Inflammatory macrophage (primary cell): ENCODE measurements around the gene ADI1.

Source experiments
- DNase-seq, 2 donors: peaks; one replicate each; pipeline ENCODE4 v3.0.0-alpha.2; 2020 to 2022

The ADI1 gene

DNA sequence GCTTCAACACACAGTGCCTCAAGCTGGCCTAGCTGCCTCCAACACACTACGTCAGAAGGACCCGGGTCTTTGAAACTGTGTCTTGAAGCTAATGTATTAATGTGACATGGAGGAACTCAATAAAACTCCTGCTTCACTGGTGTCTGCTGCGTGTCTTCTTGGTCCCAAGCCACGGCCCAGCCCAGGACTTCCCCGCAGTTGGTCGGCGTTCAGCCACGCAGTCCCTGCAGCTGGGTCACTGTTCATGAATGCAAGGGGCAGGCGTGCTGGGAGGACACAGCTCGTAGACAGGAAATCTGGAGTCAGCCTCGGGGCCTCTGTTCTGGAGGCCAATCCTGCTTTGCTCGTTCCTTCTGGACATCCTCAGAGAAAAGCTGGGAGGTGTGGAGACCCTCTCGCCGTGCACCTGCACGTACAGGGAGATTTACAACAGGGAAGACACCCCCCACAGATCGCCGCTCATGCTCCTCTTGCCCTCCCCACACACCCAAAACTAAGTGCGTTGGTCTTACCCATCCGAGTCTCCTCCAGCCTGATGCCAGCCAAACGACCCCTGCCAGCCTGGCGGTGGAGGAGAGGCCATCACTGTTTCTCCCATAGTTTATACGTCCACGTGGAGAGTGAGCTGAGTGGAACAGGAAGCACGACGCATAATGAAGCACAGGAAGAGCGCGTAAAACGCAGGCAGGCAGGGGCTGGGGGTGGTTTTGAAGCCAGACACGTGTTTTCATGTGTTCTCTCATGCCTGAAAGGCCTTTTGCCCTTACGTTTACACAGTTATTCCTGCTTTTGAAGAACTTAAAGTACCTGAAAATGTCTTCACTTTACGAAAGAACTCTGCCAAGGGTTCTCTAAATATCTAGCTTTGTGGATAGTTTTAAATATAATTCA lies 39.7 kb downstream of the ADI1 start:
- DNase-seq, result no peak

DNA sequence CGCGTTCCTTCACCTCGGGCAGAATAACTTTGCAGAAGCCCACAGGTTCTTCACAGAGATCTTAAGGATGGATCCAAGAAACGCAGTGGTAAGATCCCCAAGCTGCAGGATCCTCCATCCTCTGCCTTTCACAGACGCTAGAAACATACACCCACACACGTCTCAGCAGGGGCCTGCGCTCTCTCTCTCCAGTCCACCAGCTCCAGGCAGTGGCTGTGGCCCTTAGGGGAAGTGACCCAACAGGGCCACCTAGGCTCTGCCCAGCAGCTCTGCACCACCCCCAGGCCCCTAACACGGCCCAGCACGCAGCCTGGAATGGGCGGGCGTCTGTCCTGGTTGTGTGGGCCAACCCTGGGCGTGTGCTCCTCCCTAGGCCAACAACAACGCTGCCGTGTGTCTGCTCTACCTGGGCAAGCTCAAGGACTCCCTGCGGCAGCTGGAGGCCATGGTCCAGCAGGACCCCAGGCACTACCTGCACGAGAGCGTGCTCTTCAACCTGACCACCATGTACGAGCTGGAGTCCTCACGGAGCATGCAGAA lies 40.4 kb downstream of the ADI1 start:
- DNase-seq, result no peak

DNA sequence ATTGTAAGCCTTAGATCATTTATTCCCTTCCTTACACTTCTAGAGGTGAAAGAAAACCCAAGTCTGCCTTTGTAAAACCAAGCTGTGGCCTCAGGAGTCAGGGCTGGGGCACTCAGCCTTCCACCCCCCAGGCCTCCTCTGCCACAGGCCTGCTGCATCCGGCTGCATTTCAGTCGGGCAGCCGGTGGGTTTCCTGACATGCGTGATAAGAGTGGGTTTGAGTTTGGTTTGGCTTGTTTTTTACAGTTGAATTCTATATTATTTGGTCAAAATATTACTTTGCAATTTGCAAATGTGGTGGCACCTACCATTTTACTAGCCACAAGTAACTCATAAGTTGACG lies 42.4 kb downstream of the ADI1 start:
- DNase-seq, result no peak

DNA sequence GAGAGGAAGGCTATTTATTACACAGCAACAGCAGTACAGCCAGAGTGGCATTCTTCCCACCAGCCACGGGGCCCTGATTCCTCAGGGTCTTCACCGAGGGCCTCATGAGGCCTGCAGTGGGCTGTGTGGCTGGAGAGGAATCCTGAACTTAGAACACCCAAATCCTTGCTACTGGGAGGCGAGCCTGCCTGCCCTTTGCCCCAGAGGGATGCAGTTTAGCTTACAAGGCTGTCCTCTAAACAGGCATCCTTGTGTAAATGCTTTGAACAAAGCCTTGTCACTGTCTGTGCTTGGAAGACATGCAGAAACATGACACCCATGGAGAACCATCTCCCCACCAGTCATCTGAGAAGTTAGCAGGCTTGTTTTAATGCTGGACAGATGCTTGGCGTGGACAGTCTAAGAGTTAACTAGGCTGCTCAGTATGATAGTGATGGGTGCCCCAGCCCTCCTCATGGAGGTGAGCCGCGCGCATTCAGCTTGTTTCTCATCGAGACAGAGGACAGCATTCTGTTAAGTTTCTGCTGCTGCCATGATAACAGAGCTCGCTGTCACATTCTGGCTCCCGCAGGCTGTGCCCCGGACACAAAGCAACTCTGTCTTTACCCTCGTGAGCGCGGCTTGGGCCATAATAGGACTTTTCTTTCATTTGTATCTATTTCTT lies 42.9 kb downstream of the ADI1 start:
- DNase-seq, result no peak

DNA sequence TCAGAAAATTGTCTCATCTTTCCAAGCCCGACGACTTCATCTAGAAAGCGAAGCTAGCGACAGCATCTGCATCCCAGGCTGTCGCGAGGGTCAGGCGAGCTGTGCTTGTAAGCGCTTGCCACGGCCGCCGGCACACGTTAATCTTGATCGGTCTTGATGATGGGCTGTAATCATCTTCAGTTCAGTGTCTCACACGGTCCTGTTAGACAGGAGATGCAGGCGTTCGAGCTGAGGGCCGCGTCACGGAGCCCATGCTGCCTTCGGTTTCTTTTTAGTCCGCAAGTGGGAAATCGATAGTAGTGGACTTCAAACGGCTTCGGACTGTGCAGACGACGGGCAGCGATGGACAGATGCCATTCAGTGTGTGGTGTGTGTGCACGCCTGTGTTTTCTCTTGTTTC lies 43.6 kb downstream of the ADI1 start:
- no peak for DNase-seq

DNA sequence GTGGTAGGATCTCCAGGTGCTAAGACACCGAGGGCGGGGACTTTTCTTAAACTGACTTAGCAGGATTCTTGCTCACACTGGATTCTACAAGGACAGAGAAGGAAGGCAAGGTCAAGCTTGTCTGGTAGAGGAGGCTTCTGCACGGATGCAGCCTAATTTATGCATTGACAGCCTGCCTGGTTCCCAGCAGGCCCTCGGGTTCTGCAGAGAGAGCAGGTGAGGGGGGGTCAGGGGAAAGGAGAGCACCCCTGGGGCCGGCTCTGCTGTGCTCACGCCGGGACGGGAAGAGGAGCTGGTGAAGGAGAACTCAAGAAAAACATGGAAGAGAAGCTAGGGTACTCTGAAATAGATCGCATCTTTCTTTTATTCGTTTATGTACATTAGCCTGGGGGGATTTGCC lies 46.4 kb downstream of the ADI1 start:
- no peak for DNase-seq

DNA sequence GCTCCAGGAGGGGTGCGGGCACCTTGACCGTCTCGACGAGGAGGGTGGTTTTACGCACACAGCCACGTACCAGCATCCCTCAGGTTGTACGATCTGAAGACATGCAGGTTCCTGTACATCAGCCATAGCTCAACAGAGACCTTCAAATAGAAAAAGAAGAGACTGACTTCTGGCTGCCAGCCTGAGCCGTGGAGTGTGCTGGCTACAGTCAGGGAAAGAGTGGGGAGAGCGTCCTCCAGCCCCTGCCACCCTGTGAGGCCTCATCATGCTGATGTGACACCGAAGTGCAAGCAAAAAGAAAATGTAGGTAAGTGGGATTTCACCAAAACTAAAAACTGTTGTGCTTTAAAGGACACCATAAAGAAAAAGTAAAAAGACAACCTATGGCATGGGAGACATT lies 47.0 kb downstream of the ADI1 start:
- DNase-seq, result no peak

DNA sequence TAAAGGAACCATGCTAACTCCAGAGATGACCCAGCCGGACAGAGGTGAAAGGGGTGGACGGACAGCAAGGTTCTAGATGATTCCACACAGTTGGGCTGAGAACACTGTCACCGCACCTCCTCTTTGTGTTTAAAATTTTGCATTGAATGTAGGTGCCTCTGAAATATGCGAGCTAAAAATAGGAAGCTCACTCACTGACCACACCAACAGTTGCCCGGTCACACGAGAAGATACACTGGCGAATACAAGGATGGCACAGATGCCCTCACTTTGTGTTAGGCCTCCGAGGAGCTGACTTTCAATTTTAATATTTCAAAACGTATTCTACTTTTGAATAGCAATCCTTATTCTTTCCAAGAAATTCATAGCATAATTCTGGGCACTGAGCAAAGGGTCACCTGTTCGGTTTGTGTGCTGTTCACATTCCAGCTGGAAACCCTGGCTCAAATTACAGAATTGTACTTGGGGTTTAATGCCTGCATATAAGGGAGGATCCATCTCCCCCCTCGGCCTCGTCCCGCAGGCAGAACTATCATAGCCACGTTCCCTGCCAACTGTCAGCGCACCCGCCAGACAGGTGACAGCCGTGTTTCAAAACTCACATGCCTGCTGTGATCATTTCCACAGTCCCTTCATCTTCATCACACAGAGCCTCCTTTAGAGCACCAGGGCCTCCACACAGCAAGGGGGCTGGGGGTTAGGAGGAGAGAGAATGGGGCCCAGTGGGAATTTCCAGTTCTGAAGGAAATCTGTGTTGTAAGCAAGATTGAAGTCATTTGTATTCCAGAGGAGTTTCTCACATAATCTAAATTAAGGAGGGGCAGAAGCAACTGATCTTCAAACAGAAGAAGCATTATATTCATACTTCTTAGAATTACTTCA lies 48.2 kb downstream of the ADI1 start:
- no peak for DNase-seq

DNA sequence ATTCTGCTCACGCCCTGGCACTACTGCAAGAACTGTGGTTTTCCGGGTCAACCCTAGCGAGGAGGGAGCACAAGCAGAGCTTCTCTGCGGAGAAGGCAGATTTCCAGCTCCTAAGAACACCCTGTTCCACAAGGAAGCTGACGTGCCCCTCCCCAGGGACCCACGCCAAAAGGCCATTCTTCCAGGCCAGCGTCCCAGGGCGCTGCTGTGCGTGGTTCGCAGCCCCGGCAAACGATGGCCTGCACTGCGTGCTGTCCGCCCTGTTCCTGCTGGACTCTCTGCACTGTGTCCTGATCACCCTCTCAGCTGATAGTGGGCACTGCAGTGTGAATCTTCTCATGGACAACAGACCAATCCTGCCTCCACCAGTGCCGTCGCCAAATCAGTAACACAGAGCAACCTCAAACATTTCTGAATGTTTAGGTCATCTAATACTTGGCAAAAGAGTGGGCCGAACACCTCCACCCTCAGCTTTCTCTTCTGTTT lies 49.1 kb downstream of the ADI1 start:
- no peak for DNase-seq

DNA sequence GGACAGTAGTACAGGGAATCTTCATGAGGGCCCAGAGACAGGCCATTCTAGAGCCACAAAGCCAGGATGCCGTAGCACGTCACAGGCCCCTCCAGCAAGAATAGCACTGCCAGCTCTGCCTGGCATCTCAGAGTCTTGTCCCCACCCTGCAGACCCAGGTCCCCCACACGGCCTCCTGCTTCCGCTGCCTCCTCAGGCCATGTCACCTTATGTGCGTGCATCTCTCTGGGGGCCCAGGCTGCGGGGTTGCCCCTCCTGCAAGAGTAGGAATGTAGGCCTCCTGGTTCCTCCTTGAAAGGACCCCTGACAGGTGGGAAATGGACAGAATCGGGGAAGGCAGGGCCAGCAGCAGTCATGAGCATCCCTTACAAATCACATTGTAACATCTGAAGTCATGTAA lies 49.8 kb downstream of the ADI1 start:
- no peak for DNase-seq

DNA sequence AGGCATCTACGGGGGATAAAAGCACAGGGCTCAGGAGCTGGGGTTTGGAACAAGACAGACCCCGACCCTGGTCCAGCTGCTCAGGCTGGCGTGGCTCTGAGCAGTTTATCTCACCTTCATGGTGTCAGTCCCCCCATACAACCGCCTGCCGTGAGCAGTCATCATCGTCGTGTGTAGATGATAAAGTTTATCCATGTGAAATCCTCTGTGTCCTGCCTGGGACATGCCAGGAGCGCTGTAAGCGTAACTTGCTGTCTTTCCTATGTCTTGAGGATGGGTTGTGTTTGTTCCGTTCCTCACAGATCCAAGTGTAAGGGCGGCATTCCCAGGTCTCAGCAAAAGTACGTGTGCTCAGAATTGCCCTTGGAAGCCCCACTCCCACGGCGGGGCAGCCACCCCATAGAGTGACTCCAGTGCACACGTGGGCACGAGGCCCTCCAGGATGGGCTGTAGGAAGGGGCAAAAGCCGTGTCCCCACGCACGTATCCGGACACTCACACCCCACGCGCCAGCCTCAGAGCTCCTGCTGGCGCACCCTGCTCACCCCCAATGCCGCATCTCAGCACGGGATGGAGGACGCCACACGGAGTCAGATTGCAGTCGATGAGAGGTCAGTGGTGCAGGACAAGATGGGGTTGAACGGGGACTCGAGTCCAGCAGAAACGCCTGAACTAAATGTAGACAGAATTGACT lies 50.9 kb downstream of the ADI1 start:
- no peak for DNase-seq

DNA sequence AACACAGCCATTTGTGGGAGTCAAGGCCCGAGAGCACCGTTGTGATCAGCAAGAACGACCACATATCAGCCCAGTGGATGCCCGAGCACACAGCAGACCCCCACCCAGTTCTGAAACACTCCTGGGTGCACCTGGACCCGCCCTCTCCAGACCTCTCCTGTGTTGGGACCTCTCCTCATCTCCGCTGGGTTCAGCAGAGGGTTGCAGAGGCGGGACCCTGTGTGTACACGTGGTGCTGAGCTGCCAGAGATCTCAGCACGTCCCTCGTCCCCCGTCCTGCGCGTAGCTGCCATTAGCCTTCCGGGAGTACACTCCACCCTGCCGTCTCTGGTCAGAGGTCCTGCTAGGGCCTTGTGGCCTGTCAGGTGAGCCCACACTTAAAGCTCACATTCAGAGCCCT lies 51.7 kb downstream of the ADI1 start:
- DNase-seq, result no peak

DNA sequence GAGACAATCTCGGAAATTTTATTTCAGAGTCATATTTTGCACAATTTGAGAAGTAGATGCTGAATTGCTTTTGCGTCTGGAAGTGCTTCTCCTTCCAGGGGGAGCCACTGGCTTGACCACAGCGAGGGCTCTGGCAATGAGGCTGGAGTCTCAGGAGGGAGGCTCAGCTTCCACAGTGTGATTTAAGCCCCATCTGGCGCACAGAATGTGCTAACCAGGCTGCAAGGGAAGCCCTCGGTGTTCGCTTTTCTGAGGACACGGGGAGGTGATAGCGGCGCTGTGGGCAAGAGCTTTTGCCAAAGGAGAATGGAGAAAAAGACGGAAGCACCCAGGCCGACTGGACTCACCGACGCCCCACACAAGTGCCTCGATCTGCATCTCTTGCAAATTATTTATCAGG lies 52.4 kb downstream of the ADI1 start:
- no peak for DNase-seq

DNA sequence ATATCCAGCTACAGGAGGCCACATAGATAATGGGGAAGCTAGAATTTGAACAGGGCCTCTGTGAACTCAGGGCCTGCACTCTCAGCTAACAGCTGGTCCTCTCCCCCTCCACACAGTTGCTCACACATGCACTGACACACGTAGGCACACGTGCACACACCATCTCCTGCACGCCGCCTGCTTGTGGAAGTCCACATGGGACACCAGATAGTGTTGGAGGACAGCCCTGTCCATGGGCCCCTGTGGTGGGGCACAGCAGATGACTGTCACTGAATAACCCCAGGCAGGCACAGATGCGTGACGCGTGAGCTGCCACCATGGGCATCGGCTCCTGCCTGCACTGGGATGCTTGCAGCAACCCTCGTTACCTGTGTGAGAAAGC lies 52.9 kb downstream of the ADI1 start:
- DNase-seq, result no peak

DNA sequence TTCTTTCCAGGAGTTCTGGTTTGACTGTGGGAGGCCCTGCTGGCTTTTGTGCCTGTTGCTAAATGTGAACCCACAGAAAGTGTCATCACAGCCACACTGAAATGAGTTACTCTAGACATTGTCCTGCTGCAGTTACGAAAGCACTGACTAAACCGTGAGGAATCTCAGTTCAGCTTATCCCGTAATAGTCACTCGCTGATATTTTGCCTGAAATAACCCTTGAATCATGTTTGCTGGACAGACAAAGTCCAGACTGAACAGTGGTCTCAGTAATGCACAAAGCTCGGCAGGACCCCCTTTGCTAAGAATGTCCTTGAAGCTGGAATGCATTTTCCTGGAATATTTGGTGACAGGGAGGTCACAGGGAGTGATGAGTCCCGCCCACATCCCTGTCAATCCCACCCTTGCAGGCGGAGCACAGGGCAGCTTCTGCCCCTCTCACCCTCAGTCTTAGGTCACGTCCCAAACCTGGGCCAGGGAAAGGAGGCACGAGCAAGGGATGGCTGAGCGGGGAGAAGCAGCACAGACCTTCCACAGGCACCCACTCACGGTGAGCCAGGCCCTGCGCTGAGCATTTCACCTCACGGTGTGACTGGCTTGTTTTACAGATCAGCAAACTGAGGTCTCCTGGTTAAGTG lies 53.4 kb downstream of the ADI1 start:
- peak; percentile 2 to 28 for DNase-seq

DNA sequence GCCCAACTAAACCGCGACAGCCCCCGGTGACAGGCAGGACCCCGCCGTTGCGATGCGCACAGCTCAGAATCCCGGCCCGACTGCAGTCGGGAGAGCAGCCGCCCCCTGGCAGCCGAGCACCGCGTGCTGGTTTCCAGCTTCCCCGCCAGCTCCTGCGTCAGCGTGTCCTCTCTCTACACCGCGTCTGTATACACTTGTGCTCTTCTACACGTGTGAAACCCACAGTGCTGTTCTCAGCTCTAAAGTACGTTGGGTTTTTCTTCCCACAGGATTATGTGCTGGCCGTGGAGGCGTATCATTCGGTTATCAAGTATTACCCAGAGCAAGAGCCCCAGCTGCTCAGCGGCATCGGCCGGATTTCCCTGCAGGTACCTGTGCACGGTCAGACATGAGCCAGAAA lies 54.0 kb downstream of the ADI1 start:
- no peak for DNase-seq

DNA sequence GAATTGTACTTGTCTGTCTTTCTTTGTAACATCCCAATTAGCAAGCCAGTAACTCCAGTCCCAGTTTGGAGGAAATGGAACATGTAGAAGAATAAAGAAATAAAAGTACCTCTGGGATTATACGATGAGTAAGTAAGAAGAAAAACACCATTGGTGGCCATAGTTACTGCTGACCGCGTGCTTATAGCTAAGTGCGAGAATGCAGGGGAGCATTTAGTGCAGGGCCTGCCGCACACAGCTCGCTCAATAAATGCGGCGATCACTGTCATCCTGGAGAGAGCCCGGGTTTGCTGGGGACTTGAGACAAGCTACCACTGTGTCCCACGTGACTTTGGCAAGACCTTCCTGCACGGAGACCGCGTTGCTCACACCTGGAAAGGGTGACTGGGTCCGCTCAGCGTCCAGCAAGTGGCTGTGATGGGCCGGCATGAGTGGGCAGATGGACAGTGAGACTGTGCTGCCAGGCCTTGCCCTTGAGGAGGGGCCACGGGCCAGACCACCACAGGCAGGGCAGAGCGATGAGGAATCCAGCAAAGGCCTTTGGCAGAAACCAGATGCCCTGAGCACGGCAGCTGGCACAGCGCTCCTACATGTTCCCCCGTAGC lies 54.8 kb downstream of the ADI1 start:
- DNase-seq, result no peak

DNA sequence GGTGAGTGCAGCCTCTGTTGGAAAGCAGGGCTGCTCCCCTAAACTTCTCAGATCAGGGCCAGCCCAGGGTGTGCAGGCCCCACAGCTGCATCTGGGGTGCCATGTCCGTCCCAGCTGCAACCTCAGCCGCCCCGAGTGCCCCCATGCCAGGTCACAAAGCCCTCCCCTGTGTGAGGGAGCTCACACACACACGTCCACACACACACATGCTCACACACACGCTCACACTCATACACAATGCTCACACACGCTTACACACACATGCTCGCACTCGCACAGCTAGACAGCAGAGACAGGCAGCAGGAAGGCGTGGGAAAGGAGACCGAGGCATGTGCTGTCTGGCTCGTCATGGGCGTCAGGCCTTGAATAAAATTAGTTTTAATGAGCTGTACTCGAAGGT lies 55.4 kb downstream of the ADI1 start:
- DNase-seq, result no peak

DNA sequence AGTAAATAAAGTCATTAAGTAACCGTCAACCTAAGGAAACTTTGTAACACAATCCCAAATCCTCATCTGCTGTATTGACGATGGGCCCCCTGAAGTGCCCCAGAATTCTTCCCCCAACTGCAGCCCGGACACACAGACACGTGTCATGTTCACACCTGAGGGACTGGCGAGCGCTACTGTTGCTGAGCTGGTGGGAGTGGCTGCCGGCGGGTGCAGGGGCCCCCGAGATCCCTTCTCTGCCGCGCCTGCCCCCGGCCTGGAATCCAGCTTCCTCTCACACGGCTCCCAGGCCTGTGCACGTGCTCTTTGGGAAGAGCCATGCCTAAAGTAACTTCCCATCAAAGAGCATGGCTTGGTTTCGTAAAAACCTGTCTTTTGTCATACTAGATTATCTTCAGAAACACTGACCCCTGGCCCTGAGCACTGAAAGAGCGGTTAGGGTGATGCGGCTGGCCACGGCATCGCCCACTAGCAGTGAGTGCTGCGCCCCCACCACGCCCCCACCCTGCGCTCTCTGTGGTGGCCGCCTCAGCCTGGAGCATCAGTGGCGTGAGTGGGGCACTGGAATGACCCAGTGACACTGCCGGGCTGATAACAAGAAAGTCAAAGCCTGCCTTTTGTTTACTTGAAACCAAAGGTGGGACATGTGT lies 56.0 kb downstream of the ADI1 start:
- no peak for DNase-seq

DNA sequence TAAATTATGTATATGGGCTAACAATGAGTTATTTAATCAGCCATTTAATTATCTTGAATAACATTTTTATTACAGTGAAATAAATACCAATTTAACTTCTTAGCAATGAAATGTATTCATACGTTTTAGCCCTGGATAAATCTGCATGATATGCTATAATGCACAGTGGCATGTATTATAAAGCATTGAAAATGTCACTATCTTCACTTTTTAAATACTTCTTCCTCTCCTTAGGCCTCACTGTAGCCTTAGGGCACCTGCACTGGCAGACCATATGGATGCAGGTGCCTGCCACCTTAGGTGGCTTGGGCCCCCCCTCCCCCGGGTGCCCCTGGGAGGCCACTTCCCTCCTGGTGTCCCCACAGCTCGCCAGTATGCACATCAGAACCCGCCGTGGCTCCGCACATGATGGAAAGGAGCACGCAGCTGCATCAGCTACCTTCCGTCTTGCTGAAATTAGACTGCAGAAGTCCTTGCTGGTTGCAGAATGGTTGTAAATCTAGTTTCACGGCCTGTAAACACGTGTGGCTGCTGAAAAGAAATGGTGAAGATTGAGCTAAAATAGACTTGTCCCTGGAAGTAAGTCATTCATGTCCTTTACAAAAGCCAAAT lies 56.7 kb downstream of the ADI1 start:
- no peak for DNase-seq
